WTC11 (cell line): ENCODE results near the gene NOS3. TPM values are rescaled to one million over a fixed set of nuclear protein-coding genes. Genes with fewer than 3 reads are reported as not detected.

ENCODE experiments used
- ATAC-seq: fragments of 200-7000 bp; cut with Tn5 transposase; 2 replicates; pipeline ENCODE4 v1.10.0; 2021; ENCODE audit warnings: mild to moderate bottlenecking, moderate library complexity
- CTCF ChIA-PET: fragments of 300-600 bp; sonication (Branson Sonifier 250); formaldehyde crosslinking; loops from one replicate; lab custom pipeline; 2021; ENCODE audit warnings: antibody characterized with exemption; lab: Charles Lee
- POLR2A ChIA-PET: fragments of 350-600 bp; sonication (Branson Sonifier 250); formaldehyde crosslinking; loops from one replicate; lab custom pipeline; 2021; ENCODE audit warnings: antibody characterized with exemption; lab: Charles Lee
- DNase-seq: peaks from one replicate; pipeline ENCODE4 v3.0.0; 2021; ENCODE audit warnings: low spot score
- H3K27ac Mint-ChIP-seq: 2 replicates; pipeline ENCODE4 v1.8.0; 2021; ENCODE audit warnings: mixed read lengths
- H3K27me3 Mint-ChIP-seq: 2 replicates; pipeline ENCODE4 v1.8.0; 2021; ENCODE audit warnings: low read depth, mild to moderate bottlenecking, moderate library complexity, mixed read lengths
- H3K36me3 Mint-ChIP-seq: 2 replicates; pipeline ENCODE4 v1.8.0; 2021; ENCODE audit warnings: mixed read lengths
- H3K4me1 Mint-ChIP-seq: 2 replicates; pipeline ENCODE4 v1.8.0; 2022; ENCODE audit warnings: mixed read lengths
- H3K4me3 Mint-ChIP-seq: 2 replicates; pipeline ENCODE4 v1.8.0; 2021; ENCODE audit warnings: mild to moderate bottlenecking, moderate library complexity, mixed read lengths
- H3K9me3 Mint-ChIP-seq: 2 replicates; pipeline ENCODE4 v1.8.0; 2021; ENCODE audit warnings: mixed read lengths
- ELF4 ChIP-seq: sonication (generic); formaldehyde crosslinking; IDR thresholded peaks from 2 replicates; pipeline ENCODE4 v1.8.1; 2022; ENCODE audit warnings: low read depth, mild to moderate bottlenecking, moderate library complexity, missing genetic modification reagents
- FOXP1 ChIP-seq: sonication (generic); formaldehyde crosslinking; IDR thresholded peaks from 2 replicates; pipeline ENCODE4 v1.8.0; 2022; ENCODE audit warnings: missing genetic modification reagents, mild to moderate bottlenecking, moderate library complexity, borderline replicate concordance
- GRHL2 ChIP-seq: fragments of 250-450 bp; sonication (Bioruptor Pico); IDR thresholded peaks from 2 replicates; pipeline ENCODE4 v1.8.0; 2022; ENCODE audit warnings: mild to moderate bottlenecking, moderate library complexity; ENCODE audit not compliant: insufficient replicate concordance, severe bottlenecking
- KAT7 ChIP-seq: sonication (generic); formaldehyde crosslinking; IDR thresholded peaks from 2 replicates; pipeline ENCODE4 v1.8.1; 2023; ENCODE audit warnings: missing genetic modification reagents, mild to moderate bottlenecking, borderline replicate concordance
- MXD4 ChIP-seq: fragments of 250-450 bp; sonication (Bioruptor Pico); IDR thresholded peaks from 2 replicates; pipeline ENCODE4 v1.8.0; 2021; ENCODE audit warnings: mild to moderate bottlenecking, moderate library complexity, borderline replicate concordance
- NFATC4 ChIP-seq: fragments of 250-450 bp; sonication (Bioruptor Pico); IDR thresholded peaks from 2 replicates; pipeline ENCODE4 v1.9.0; 2021; ENCODE audit warnings: mild to moderate bottlenecking
- NR2C2 ChIP-seq: sonication (generic); formaldehyde crosslinking; IDR thresholded peaks from 2 replicates; pipeline ENCODE4 v1.8.0; 2022; ENCODE audit warnings: mild to moderate bottlenecking, missing genetic modification reagents
- OVOL2 ChIP-seq: fragments of 250-450 bp; sonication (Bioruptor Pico); IDR thresholded peaks from 2 replicates; pipeline ENCODE4 v1.9.0; 2021; ENCODE audit warnings: mild to moderate bottlenecking, borderline replicate concordance
- SMAD4 ChIP-seq: sonication (generic); formaldehyde crosslinking; IDR thresholded peaks from 2 replicates; pipeline ENCODE4 v1.8.0; 2022; ENCODE audit warnings: mild to moderate bottlenecking, missing genetic modification reagents
- TEAD1 ChIP-seq: sonication (generic); formaldehyde crosslinking; IDR thresholded peaks from 2 replicates; pipeline ENCODE4 v1.8.0; 2022; ENCODE audit warnings: mild to moderate bottlenecking, missing genetic modification reagents
- TEAD4 ChIP-seq: sonication (generic); formaldehyde crosslinking; IDR thresholded peaks from 2 replicates; pipeline ENCODE4 v1.8.0; 2022; ENCODE audit warnings: mild to moderate bottlenecking, missing genetic modification reagents
- TP53 ChIP-seq: sonication (generic); formaldehyde crosslinking; IDR thresholded peaks from 2 replicates; pipeline ENCODE4 v1.8.1; 2023; ENCODE audit warnings: mild to moderate bottlenecking, missing genetic modification reagents
- ZNF121 ChIP-seq: sonication (generic); formaldehyde crosslinking; IDR thresholded peaks from 2 replicates; pipeline ENCODE4 v1.8.0; 2023; ENCODE audit warnings: missing genetic modification reagents
- ZNF219 ChIP-seq: sonication (generic); formaldehyde crosslinking; IDR thresholded peaks from 2 replicates; pipeline ENCODE4 v1.8.0; 2023; ENCODE audit warnings: missing genetic modification reagents, mild to moderate bottlenecking, borderline replicate concordance
- ZNF396 ChIP-seq: fragments of 250-450 bp; sonication (Bioruptor Pico); IDR thresholded peaks from 2 replicates; pipeline ENCODE4 v1.8.0; 2021; ENCODE audit warnings: mild to moderate bottlenecking, moderate library complexity, borderline replicate concordance
- ZNF671 ChIP-seq: fragments of 250-450 bp; sonication (Bioruptor Pico); IDR thresholded peaks from 2 replicates; pipeline ENCODE4 v1.8.0; 2021; ENCODE audit warnings: mild to moderate bottlenecking
- total RNA-seq: library from RNA; stranded (reverse); gene quantifications from 3 replicates; pipeline ENCODE4 v1.2.3, GENCODE V29; 2021
- TF ChIP-seq, protein P1 (sequence below): sonication (generic); formaldehyde crosslinking; IDR thresholded peaks from 2 replicates; pipeline ENCODE4 v1.8.0; 2022; ENCODE audit warnings: mild to moderate bottlenecking, missing genetic modification reagents
- TF ChIP-seq, protein P2 (sequence below): sonication (generic); formaldehyde crosslinking; IDR thresholded peaks from 2 replicates; pipeline ENCODE4 v1.8.1; 2023; ENCODE audit warnings: mild to moderate bottlenecking, missing genetic modification reagents
- TF ChIP-seq, protein P3 (sequence below): fragments of 250-450 bp; sonication (Bioruptor Pico); IDR thresholded peaks from 2 replicates; pipeline ENCODE4 v1.9.0; 2021; ENCODE audit warnings: moderate library complexity, mild to moderate bottlenecking, inconsistent platforms, borderline replicate concordance
- TF ChIP-seq, protein P4 (sequence below): fragments of 250-450 bp; sonication (Bioruptor Pico); IDR thresholded peaks from 2 replicates; pipeline ENCODE4 v1.9.0; 2021; ENCODE audit warnings: mild to moderate bottlenecking
- TF ChIP-seq, protein P5 (sequence below): sonication (generic); formaldehyde crosslinking; IDR thresholded peaks from 2 replicates; pipeline ENCODE4 v1.8.0; 2023; ENCODE audit warnings: mild to moderate bottlenecking, missing genetic modification reagents
- TF ChIP-seq, protein P6 (sequence below): fragments of 200-600 bp; IDR thresholded peaks from 2 replicates; pipeline ENCODE4 v1.8.0; 2022; ENCODE audit warnings: antibody characterized with exemption
- TF ChIP-seq, protein P7 (sequence below): sonication (generic); formaldehyde crosslinking; IDR thresholded peaks from 2 replicates; pipeline ENCODE4 v1.8.1; 2022; ENCODE audit warnings: mild to moderate bottlenecking, missing genetic modification reagents, moderate library complexity, borderline replicate concordance

Gene NOS3
- total RNA-seq, 1 experiment from 2014 or later: 6.6 TPM

DNA sequence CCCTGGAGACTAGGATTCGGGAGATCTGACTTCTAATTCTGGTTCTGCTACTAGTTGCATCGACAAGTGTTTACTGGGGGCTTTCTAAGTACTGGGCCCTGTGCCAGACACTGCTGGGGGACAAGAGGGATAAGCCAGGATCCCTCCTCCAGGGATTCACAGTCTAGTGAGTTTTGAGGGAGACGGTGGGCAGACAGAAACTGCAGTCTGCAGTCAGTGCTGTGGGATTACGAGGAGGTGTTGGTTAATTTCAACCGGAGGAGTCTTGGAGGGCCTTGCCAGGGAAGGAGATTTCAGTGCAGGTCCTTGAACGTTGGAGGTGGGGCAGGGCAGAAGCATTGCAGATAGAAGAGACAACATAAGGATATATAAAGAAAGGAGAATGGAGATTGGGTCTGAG lies 9.2 kb upstream of the NOS3 start:
- no peaks in the 10 kb centered on the region for H3K36me3 Mint-ChIP-seq
- no peak for TF ChIP-seq ZNF121 (CRISPR knock-in tag)
- no peak for TF ChIP-seq GRHL2 (CRISPR knock-in tag)
- TF ChIP-seq ELF4 (CRISPR knock-in tag): no peak
- no peak for TF ChIP-seq FOXP1 (CRISPR knock-in tag)
- DNase-seq (no peak), ATAC-seq (no peak)
- no peak overlapping the region for H3K4me3 Mint-ChIP-seq
- H3K4me1 Mint-ChIP-seq: peaks cover 27% of the 10 kb centered on the region
- peaks cover 65% of the 10 kb centered on the region for H3K27me3 Mint-ChIP-seq
- H3K27ac Mint-ChIP-seq: no peak overlapping the region
- POLR2A ChIA-PET: no interaction called here
- CTCF ChIA-PET: interaction anchor here (3.4 to 3.7 kb wide), 2 partner anchors 12 to 18 kb away, joined by 42 to 118 read pairs; no protein-coding TSS in a partner anchor
- H3K9me3 Mint-ChIP-seq: no peaks in the 10 kb centered on the region

DNA sequence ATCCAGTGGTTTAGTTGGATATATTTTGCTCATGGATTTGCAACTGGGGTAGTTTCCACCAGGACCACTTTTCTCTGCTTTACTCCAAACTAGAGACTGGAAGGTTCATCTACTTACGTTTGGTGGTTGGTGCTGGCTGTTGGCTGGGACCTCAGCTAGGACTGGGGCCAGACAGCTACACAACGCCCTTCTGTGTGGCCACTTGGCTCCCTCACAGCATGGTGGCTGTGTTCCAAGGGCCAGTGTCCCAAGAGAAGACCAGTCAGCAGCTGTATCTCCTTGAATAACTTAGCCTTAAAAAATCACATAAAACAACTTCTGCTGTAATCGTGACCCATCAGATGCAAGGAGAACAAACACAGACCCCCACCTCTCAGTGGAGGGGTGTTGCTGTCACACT lies 8.5 kb upstream of the NOS3 start:
- POLR2A ChIA-PET: no interaction called here
- H3K9me3 Mint-ChIP-seq: no peaks in the 10 kb centered on the region
- TF ChIP-seq, protein P1, sequence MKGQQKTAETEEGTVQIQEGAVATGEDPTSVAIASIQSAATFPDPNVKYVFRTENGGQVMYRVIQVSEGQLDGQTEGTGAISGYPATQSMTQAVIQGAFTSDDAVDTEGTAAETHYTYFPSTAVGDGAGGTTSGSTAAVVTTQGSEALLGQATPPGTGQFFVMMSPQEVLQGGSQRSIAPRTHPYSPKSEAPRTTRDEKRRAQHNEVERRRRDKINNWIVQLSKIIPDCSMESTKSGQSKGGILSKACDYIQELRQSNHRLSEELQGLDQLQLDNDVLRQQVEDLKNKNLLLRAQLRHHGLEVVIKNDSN (CRISPR knock-in tag): no peak
- TF ChIP-seq ZNF671 (no peak), ELF4 (CRISPR knock-in tag) (no peak), MXD4 (no peak), NFATC4 (CRISPR knock-in tag) (no peak), NR2C2 (CRISPR knock-in tag) (no peak)
- TF ChIP-seq, protein P2, sequence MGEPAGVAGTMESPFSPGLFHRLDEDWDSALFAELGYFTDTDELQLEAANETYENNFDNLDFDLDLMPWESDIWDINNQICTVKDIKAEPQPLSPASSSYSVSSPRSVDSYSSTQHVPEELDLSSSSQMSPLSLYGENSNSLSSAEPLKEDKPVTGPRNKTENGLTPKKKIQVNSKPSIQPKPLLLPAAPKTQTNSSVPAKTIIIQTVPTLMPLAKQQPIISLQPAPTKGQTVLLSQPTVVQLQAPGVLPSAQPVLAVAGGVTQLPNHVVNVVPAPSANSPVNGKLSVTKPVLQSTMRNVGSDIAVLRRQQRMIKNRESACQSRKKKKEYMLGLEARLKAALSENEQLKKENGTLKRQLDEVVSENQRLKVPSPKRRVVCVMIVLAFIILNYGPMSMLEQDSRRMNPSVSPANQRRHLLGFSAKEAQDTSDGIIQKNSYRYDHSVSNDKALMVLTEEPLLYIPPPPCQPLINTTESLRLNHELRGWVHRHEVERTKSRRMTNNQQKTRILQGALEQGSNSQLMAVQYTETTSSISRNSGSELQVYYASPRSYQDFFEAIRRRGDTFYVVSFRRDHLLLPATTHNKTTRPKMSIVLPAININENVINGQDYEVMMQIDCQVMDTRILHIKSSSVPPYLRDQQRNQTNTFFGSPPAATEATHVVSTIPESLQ: no peak
- TF ChIP-seq, protein P3, sequence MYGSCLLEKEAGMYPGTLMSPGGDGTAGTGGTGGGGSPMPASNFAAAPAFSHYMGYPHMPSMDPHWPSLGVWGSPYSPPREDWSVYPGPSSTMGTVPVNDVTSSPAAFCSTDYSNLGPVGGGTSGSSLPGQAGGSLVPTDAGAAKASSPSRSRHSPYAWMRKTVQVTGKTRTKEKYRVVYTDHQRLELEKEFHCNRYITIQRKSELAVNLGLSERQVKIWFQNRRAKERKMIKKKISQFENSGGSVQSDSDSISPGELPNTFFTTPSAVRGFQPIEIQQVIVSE (CRISPR knock-in tag): no peak
- TF ChIP-seq, protein P4, sequence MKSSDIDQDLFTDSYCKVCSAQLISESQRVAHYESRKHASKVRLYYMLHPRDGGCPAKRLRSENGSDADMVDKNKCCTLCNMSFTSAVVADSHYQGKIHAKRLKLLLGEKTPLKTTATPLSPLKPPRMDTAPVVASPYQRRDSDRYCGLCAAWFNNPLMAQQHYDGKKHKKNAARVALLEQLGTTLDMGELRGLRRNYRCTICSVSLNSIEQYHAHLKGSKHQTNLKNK (CRISPR knock-in tag): no peak
- TF ChIP-seq, protein P5, sequence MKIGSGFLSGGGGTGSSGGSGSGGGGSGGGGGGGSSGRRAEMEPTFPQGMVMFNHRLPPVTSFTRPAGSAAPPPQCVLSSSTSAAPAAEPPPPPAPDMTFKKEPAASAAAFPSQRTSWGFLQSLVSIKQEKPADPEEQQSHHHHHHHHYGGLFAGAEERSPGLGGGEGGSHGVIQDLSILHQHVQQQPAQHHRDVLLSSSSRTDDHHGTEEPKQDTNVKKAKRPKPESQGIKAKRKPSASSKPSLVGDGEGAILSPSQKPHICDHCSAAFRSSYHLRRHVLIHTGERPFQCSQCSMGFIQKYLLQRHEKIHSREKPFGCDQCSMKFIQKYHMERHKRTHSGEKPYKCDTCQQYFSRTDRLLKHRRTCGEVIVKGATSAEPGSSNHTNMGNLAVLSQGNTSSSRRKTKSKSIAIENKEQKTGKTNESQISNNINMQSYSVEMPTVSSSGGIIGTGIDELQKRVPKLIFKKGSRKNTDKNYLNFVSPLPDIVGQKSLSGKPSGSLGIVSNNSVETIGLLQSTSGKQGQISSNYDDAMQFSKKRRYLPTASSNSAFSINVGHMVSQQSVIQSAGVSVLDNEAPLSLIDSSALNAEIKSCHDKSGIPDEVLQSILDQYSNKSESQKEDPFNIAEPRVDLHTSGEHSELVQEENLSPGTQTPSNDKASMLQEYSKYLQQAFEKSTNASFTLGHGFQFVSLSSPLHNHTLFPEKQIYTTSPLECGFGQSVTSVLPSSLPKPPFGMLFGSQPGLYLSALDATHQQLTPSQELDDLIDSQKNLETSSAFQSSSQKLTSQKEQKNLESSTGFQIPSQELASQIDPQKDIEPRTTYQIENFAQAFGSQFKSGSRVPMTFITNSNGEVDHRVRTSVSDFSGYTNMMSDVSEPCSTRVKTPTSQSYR (CRISPR knock-in tag): no peak
- TF ChIP-seq, all 79 proteins: peak for 0
- no peaks in the 10 kb centered on the region for H3K36me3 Mint-ChIP-seq
- no peak for DNase-seq
- H3K27me3 Mint-ChIP-seq: peaks cover 58% of the 10 kb centered on the region
- ATAC-seq: no peak
- peaks cover 20% of the 10 kb centered on the region for H3K4me1 Mint-ChIP-seq
- H3K27ac Mint-ChIP-seq: no peak overlapping the region
- CTCF ChIA-PET: interaction anchor here (1.0 kb wide), 1 partner anchor 27 kb away, joined by 3 read pairs; no protein-coding TSS in a partner anchor
- H3K4me3 Mint-ChIP-seq: no peak overlapping the region

DNA sequence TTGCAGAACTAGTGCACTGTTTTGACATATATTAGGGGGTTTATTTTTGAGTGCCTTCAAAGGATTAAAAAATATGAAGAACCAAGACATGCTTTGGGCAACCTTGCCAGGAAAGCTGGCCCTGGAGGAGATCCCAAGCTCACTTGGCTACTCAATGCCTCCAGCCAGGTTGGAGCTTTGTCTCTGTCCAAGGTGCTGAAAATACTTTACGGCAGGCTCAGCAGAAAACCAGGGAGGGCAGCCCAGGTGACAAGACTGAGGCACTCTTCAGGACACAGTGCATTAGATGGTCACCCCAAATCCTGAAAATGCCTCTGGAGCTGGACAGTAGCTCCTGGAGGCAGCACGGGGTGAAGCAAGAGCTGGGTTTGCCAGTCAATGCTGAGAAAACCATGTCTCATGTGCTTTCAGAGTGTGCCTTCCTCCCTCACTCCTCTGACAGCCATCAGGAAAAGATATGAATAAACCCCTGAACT lies 6.9 kb upstream of the NOS3 start:
- H3K27me3 Mint-ChIP-seq: peaks cover 62% of the 10 kb centered on the region
- CTCF ChIA-PET: interaction anchor here (0.6 to 4.5 kb wide), 15 partner anchors 9 to 184 kb away, joined by 3 to 96 read pairs (median 8); no protein-coding TSS in a partner anchor
- peaks cover 27% of the 10 kb centered on the region for H3K4me1 Mint-ChIP-seq
- TF ChIP-seq FOXP1 (CRISPR knock-in tag) (no peak), TP53 (CRISPR knock-in tag) (no peak), TEAD1 (CRISPR knock-in tag) (peak; percentile 57; the same call in 1 of the 2 replicates), ZNF219 (no peak), KAT7 (CRISPR knock-in tag) (no peak), ZNF121 (CRISPR knock-in tag) (no peak), TEAD4 (peak; percentile 85), ZNF671 (no peak), SMAD4 (CRISPR knock-in tag) (0 out of 2 replicates have a peak, but pooled peaks have one; percentile 15), OVOL2 (CRISPR knock-in tag) (no peak), ZNF396 (CRISPR knock-in tag) (no peak)
- TF ChIP-seq, protein P6, sequence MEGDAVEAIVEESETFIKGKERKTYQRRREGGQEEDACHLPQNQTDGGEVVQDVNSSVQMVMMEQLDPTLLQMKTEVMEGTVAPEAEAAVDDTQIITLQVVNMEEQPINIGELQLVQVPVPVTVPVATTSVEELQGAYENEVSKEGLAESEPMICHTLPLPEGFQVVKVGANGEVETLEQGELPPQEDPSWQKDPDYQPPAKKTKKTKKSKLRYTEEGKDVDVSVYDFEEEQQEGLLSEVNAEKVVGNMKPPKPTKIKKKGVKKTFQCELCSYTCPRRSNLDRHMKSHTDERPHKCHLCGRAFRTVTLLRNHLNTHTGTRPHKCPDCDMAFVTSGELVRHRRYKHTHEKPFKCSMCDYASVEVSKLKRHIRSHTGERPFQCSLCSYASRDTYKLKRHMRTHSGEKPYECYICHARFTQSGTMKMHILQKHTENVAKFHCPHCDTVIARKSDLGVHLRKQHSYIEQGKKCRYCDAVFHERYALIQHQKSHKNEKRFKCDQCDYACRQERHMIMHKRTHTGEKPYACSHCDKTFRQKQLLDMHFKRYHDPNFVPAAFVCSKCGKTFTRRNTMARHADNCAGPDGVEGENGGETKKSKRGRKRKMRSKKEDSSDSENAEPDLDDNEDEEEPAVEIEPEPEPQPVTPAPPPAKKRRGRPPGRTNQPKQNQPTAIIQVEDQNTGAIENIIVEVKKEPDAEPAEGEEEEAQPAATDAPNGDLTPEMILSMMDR: no peak
- TF ChIP-seq, protein P7, sequence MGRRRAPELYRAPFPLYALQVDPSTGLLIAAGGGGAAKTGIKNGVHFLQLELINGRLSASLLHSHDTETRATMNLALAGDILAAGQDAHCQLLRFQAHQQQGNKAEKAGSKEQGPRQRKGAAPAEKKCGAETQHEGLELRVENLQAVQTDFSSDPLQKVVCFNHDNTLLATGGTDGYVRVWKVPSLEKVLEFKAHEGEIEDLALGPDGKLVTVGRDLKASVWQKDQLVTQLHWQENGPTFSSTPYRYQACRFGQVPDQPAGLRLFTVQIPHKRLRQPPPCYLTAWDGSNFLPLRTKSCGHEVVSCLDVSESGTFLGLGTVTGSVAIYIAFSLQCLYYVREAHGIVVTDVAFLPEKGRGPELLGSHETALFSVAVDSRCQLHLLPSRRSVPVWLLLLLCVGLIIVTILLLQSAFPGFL: no peak

More for the DNA sequence above, 6.9 kb upstream of the NOS3 start:
- H3K27ac Mint-ChIP-seq: no peak overlapping the region
- no peak for ATAC-seq
- H3K9me3 Mint-ChIP-seq: no peaks in the 10 kb centered on the region
- POLR2A ChIA-PET: no interaction called here
- H3K36me3 Mint-ChIP-seq: no peaks in the 10 kb centered on the region
- no peak overlapping the region for H3K4me3 Mint-ChIP-seq
- peak; percentile 67 for DNase-seq
